Middle frontal gyrus (tissue), 1 donor: ENCODE measurements around the gene SRP68.
"Not testable (repeated sequence)": the region's sequence is repeated elsewhere in the genome, so short reads cannot be mapped to it uniquely, and the experiment has no call there.

Experiments
- DNase-seq: peaks from one replicate; pipeline ENCODE4 v3.0.0-alpha.2; 2015; ENCODE audit warnings: low spot score; ENCODE audit errors: extremely low spot score

Gene SRP68

DNA sequence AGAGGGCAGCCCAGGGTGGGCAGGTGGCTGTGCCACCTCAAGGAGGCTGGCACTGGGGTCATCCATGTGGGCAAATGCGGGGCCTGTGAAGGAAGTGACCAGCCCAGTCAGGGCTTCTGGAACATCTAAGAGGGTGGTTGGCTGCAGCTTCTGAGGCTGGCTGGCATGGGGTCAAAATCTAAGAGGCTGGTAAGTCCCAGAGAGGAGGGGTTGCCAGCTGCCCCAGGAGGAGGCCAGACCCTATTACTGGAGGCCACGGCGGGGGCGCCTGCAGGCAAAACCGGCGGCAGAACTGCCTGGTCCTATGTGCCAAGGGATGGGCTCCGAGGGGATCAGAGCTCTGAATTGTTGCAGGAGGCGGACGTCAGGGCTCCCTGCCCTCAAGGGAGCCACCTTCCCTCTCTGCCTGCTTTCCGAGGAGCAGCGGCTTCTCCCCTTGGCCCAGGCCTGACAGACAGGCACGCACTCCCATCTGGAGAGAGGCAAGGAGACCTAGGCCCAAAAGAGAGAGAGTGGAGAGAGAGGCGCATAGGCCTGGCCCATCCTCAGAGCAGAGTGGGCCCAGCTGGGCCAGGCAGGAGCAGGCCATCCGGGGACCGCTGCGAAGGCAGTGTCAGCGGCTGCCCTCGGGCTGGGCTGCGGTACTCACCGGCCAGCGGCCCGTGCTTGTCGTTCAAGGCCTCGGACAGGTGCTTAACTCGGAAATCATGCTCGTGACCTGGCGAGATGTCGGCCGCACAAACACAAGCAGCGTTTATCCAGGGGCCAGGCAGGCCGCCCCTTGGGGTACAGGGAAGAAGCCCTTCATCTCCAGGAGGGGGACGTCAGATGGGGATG is 17.6 kb upstream of the SRP68 start:
- DNase-seq: no peak

- no peak for DNase-seq
These were observed 16.7 kb upstream of the SRP68 start for GRCh38 chr17:76088868-76089576.

- no peak for DNase-seq
These were observed 15.9 kb upstream of the SRP68 start for GRCh38 chr17:76088041-76088867.

DNA sequence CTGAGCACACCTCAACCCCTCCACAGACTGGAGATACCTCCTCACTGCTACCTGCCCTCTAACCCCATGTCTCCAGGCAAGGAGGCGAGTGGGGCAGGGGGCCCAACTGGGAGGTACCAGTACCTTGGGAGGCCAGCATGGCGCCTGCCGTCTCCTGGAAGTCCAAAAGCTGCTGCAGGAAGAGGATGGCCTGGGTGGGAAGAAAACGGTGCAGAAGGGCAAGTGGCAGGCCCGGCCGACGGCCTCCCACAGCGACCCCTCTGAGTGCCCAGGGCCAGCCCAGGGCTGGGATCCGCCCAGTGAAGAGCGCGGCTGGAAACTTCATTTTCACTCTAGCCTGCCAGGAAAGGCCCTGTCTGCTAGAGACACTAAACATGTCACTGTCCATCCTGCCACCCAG is 15.2 kb upstream of the SRP68 start:
- DNase-seq: no peak

GRCh38 chr17:76086384-76086783 is 14.1 kb upstream of the SRP68 start:
- no peak for DNase-seq

DNA sequence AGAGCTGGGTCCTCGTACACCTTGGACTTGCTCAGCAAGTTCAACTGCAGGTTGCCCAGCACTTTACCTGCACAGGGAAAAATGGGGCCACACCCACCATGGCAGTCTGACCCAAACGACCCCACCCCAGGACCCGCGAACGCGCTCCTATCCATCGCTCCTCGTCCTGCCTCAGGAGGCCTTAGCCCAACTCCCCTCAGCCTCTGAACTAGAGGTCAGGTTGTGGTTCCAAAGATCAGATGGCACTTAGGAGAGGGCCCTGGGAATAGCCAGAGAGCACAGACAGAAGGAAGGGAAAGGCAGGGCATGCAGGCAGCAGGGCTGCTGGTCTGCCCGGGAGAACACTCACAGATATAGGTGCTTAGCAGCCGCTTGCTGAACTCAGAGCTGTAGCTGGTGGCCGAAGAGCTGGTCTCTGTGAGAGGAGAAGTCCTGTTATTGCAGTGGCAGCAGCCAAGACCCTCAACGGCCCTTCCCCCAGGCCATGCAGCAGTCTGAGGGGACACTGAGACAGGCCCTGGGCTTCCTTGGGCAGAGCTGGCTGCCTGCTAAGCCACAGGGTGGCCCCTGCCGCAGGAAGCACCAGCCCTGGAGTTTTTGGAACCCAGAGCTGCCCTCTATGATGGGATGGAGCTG is 13.5 kb upstream of the SRP68 start:
- no peak for DNase-seq

- no peak for DNase-seq
These were observed 12.9 kb upstream of the SRP68 start for GRCh38 chr17:76085066-76085730.

GRCh38 chr17:76083536-76084182 is 11.3 kb upstream of the SRP68 start:
- no peak for DNase-seq

GRCh38 chr17:76082326-76083251 is 10.3 kb upstream of the SRP68 start:
- DNase-seq: no peak

GRCh38 chr17:76081295-76082210 is 9.2 kb upstream of the SRP68 start:
- DNase-seq: no peak

- no peak for DNase-seq
These were observed 8.5 kb upstream of the SRP68 start for GRCh38 chr17:76080768-76081287.

GRCh38 chr17:76079956-76080767 is 7.8 kb upstream of the SRP68 start:
- no peak for DNase-seq

DNA sequence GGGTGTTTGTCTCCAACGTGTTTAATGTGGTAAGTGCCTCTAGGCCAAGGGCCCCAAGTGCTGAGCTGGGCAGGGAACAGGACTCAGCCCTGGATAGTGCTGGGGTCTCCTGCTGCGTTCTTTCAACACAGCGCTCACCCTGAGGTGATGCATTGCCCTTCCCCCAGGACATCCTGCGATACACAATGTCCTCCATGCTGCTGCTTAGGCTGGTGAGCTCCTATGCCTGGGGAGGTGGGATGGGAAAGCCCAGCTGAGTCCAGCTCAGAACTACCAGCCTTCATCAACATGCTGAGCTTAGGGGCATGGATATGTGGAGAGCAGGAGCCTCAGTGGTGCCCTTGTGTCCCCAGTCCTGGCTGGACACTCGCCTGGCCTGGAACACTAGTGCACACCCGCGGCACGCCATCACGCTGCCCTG is 7.2 kb upstream of the SRP68 start:
- DNase-seq: no peak

DNA sequence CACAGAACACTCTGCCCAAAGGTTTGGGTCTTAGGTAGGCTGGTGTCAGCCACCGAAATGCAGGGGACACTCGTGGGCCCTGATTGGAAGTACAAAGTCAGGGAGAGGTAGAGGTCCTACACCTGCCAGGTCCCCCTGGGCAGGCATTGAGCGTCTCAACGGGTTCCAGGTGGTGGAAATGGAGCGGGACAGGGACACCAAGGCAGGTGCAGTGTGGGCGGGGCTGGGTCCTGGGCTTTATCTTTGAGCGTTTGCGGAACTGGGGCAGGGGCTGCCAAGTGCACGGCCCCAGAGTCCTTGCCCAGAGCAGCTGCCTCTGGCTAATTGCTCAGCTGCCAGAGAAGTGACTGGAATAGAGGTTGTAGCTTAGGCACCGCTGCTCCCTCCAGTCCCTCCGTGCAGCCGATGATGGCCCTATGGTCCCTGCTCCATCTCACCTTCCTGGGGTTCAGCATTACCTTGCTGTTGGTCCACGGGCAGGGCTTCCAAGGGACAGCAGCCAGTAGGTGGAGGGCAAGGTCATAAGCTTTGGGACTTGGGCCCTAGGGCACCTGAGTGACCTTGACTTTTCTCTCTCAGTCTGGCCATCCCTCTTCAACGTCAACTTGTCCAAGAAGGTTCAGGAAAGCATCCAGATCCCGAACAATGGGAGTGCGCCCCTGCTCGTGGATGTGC is 6.7 kb upstream of the SRP68 start, which contains the start of gene ZACN:
Gene ZACN, plus strand, starts transcription at position 323 of the 675 bp plus-strand sequence. Its CDS starts 83 bp downstream, at position 406.
- no peak for DNase-seq

DNA sequence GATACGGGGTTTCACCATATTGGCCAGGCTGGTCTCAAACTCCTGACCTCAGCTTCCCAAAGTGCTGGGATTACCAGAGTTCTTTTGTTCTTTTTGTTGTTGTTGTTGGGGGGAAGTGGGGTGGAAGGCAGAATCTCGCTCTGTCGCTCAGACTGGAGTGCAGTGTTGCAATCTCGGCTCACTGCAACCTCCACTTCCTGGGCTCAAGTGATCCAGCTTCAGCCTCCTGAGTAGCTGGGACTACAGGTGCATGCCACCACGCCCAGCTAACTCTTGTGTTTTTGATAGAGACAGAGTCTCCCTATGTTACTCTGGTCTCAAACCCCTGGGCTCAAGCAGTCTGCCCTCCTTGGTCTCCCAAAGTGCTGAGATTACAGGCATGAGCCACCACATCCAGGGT is 6.1 kb upstream of the SRP68 start:
- not testable (repeated sequence) for DNase-seq

DNA sequence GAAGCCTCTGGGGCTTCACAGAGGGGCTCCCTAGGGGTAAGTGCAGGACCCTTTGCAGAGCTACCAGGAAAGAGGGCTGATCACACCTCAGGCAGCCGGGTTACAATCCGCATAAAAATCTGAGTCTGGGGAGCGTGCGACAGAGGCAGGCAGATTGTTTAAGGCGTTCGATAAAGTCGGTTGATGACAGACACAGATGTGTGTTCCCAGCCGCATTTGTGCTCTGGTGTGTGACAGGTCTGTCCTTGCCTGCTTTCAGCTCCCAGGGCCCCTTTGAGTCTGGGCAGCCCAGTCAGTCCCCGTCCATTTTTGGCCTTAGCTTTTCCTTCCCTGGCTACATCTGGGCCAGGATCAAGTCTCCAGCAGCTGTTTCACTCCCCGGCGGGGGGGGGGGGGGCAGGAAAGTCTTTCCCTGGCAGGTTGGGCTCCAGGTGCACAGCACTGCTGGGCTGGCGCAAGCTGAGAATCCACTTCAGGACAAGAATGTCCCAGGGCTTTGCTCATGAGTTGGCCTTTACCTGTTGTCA is 5.3 kb upstream of the SRP68 start:
- DNase-seq: no peak
